ENCODE measurements around the gene RNF169.

RNF169 gene

DNA sequence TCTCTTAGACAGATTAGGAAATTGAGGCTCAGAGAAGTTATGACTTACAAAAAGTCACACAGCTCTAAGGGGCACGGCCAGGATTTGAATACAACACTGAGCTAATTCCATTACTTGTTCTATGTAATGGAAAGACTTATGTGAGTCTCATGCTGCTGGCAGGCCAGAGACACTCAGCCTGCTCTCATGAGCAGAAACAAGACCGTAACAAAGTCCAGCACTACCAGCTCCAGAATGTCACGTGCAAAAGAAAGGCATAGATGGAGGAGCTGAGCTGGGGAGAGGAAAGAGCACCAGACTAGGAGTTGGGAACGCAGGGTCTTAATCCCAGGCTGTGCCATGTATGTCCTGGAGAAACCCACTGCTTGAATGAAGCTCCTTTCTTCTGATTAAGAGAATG is 19.3 kb upstream of the RNF169 start:
- TF ChIP-seq, protein P1, sequence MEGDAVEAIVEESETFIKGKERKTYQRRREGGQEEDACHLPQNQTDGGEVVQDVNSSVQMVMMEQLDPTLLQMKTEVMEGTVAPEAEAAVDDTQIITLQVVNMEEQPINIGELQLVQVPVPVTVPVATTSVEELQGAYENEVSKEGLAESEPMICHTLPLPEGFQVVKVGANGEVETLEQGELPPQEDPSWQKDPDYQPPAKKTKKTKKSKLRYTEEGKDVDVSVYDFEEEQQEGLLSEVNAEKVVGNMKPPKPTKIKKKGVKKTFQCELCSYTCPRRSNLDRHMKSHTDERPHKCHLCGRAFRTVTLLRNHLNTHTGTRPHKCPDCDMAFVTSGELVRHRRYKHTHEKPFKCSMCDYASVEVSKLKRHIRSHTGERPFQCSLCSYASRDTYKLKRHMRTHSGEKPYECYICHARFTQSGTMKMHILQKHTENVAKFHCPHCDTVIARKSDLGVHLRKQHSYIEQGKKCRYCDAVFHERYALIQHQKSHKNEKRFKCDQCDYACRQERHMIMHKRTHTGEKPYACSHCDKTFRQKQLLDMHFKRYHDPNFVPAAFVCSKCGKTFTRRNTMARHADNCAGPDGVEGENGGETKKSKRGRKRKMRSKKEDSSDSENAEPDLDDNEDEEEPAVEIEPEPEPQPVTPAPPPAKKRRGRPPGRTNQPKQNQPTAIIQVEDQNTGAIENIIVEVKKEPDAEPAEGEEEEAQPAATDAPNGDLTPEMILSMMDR (conservative IDR thresholded peaks at IDR 0.05; ENCODE audit: control insufficient read depth, insufficient read depth, low read depth, low read length) = no peak
- H3K4me3 ChIP-seq (ENCODE audit: control insufficient read depth, low read depth, low read length) = no peak overlapping the region
- DNase-seq (ENCODE audit: low read depth) = no peak

DNA sequence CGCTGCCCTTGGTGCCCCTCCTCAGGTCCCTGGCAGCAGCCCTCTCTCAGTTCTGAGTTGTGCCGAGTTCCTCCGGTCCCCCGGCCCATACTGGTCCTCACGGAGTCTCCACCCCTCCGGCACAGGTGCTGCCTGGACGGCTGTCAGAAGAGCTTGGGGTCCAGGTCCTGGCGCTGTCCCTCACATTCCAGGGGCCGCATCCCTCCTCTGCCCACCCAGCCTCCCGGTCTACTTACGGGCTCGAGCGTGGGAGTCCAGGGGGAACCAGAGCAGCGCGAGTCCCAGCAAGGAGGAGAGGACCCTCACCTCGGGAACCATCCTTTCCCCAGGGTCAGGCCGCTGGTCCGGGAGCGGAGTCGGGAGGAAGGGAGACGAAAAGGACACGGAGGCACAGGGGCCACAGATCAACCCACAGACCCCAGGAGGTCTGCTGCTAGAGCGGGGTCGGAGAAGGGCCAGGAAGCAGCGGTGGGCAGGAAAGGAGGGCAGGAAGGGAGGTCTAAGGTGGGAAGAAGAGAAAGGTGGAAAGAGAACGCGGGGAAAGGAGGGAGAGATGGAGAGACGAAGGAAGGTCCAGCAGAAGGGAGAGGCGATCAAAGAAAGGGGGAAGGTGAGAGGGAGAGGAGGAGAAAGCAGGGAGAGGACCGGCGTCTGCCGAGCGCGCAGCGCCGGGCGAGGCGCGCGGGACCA is 17.9 kb upstream of the RNF169 start:
- H3K4me3 ChIP-seq (ENCODE audit: control insufficient read depth, low read depth, low read length) = no peak overlapping the region
- TF ChIP-seq, protein P1 (conservative IDR thresholded peaks at IDR 0.05; ENCODE audit: control insufficient read depth, insufficient read depth, low read depth, low read length) = no peak
- no peak for DNase-seq (ENCODE audit: low read depth)

DNA sequence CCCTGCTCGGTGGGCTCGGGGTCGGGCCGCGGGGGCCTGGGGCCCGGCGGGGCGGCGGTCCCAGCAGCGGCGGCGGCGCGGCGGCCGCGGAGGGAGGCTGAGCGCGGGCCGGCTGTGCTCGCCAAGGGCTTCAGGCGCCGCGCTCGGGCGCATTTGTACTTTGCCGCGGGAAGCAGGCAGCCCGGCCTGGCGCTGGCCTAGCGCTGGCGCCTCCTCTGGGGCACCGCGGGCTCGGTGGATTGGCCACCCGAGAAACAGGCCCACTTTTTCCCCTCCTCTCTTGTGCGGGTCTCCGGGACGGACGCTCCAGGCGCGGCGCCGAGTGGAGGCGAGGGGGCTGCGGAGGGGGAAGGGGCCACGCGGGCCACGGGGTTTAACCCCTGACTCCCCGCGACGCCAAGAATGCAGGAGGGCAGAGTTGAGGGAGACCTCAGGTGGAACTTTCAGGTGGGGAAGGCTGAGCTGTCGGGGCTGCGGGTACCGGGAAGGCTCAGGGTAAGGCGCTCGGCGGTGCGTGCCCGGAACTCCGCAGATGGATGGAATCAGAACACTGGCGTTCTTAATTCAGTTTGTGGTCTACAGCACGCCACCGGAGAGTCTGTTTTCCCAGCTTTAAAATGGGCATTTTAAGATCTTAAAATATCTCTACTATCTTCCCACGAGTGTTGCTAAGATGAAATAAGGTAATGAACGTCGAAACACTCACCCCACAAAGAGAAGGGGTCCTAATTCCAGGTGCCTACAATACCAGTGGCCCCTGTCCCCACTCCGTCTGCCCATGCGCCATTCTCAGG is 17.2 kb upstream of the RNF169 start, which contains the start of gene CHRDL2:
TSS of gene CHRDL2 (minus strand) at position 126 of the 794 bp plus-strand sequence. CDS start 538 bp downstream, outside the sequence.
- TF ChIP-seq, protein P1 (conservative IDR thresholded peaks at IDR 0.05; ENCODE audit: control insufficient read depth, insufficient read depth, low read depth, low read length) = no peak
- H3K4me3 ChIP-seq (ENCODE audit: control insufficient read depth, low read depth, low read length) = no peak within 1 kb of the TSS
- no peak for DNase-seq (ENCODE audit: low read depth)

DNA sequence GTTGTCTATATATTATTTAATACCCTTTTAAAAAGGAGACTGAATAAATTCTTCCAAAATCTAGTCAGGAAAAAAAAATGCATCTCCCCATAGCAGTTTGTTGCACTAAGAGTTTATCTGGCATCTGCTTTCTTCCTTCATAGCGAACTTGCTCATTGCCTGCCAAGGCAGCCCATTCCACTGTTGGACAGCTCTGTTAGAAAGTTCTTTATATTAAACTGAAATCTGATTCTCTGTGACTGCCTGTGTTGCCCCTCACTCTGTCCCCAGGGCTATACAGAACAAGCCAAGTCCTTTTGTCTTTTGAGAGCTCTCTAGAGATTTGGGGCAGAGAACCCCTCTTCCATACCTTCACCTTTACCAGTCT is 14.1 kb upstream of the RNF169 start:
- TF ChIP-seq, protein P1 (conservative IDR thresholded peaks at IDR 0.05; ENCODE audit: control insufficient read depth, insufficient read depth, low read depth, low read length) = no peak
- H3K4me3 ChIP-seq (ENCODE audit: control insufficient read depth, low read depth, low read length) = no peak overlapping the region
- DNase-seq (ENCODE audit: low read depth) = no peak

DNA sequence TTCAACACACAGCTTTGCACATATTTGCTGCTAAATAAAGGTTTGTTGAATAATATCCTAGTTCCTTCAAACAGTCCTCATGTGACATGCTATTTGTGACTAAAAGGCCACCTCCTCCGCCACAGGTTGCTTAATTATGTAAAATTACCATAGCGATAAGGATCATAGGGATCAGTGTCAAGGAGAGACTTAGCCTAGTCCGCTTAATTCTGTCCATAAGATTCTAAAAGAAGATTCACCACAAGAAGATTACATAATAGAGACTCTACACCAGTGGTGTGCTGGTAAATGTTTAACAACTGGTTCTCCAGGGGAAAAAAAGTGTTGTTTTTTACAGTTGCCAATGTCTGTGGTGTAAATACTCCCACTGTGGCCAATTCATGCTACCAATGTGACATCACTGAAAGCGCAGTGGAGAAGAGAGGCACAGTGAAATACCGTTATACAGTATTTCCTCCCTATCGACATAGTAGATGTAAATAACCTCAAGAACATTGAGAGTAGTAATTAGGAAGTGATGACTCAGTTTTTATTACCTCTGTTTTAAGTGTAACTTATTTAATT is 13.2 kb upstream of the RNF169 start:
- DNase-seq (ENCODE audit: low read depth) = no peak
- no peak overlapping the region for H3K4me3 ChIP-seq (ENCODE audit: control insufficient read depth, low read depth, low read length)
- TF ChIP-seq, protein P1 (conservative IDR thresholded peaks at IDR 0.05; ENCODE audit: control insufficient read depth, insufficient read depth, low read depth, low read length) = no peak

DNA sequence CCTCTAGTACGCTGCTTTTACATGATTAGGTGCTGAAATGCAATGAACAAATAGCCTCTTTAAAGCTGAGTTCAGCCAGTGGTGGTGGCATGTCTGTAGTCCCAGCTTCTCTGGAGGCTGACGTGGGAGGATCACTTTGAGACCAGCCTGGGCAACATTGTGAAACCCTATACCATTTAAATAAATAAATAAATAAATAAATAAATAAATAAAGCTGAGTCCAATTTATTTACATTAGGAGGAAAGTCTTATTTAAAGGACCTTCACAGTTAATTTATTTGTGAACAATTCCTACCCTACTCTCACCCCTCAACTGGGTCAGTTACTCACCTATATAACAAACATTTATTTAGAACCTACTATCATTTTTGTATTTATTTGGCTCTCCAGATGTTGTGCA is 12.6 kb upstream of the RNF169 start:
- DNase-seq (ENCODE audit: low read depth) = no peak
- TF ChIP-seq, protein P1 (conservative IDR thresholded peaks at IDR 0.05; ENCODE audit: control insufficient read depth, insufficient read depth, low read depth, low read length) = no peak

More for the DNA sequence above, 12.6 kb upstream of the RNF169 start:
- no peak overlapping the region for H3K4me3 ChIP-seq (ENCODE audit: control insufficient read depth, low read depth, low read length)

All from fibroblast of mammary gland (primary cell).